Activated CD4-positive, alpha-beta T cell treated with anti-CD3 and anti-CD28 coated beads, Interleukin-2, amount 50 U/mL, for 16 hours (primary cell): ENCODE measurements around the gene IQCH.
"Not testable (repeated sequence)": the region's sequence is repeated elsewhere in the genome, so short reads cannot be mapped to it uniquely, and the experiment has no call there.

ENCODE experiments used
- DNase-seq: peaks from one replicate; pipeline ENCODE4 v3.0.0-alpha.2; 2020

The IQCH gene

GRCh38 chr15:67254238-67255175 lies at the start of gene IQCH, which contains the start of gene AAGAB:
TSS of gene IQCH (plus strand) at chr15:67254786. CDS start at chr15:67254897, 111 bp downstream.
TSS of gene AAGAB (minus strand) at chr15:67254661. CDS start at chr15:67254631, 30 bp downstream.
- peak; percentile 99 for DNase-seq

- no peak for DNase-seq
These were observed 46.9 kb upstream of the IQCH start for GRCh38 chr15:67207555-67208207.

GRCh38 chr15:67208396-67208795 lies 46.2 kb upstream of the IQCH start:
- DNase-seq = no peak

GRCh38 chr15:67210555-67211168 lies 43.9 kb upstream of the IQCH start:
- DNase-seq = no peak

- DNase-seq = no peak
These were observed 41.8 kb upstream of the IQCH start for GRCh38 chr15:67212684-67213367.

GRCh38 chr15:67215102-67215501 lies 39.5 kb upstream of the IQCH start:
- no peak for DNase-seq

- no peak for DNase-seq
These were observed 37.7 kb upstream of the IQCH start for GRCh38 chr15:67216859-67217258.

GRCh38 chr15:67218428-67218827 lies 36.2 kb upstream of the IQCH start:
- peak; percentile 23 for DNase-seq

GRCh38 chr15:67219288-67219687 lies 35.3 kb upstream of the IQCH start:
- DNase-seq = no peak

GRCh38 chr15:67224889-67225288 lies 29.7 kb upstream of the IQCH start:
- DNase-seq = no peak

GRCh38 chr15:67225336-67225735 lies 29.2 kb upstream of the IQCH start:
- DNase-seq = no peak

GRCh38 chr15:67227431-67227830 lies 27.2 kb upstream of the IQCH start:
- DNase-seq = no peak

GRCh38 chr15:67227846-67228245 lies 26.7 kb upstream of the IQCH start:
- DNase-seq = no peak

GRCh38 chr15:67228286-67228685 lies 26.3 kb upstream of the IQCH start:
- DNase-seq = no peak

GRCh38 chr15:67230504-67230903 lies 24.1 kb upstream of the IQCH start:
- DNase-seq = no peak

- no peak for DNase-seq
These were observed 22.0 kb upstream of the IQCH start for GRCh38 chr15:67232591-67232990.

- DNase-seq = peak; percentile 50
These were observed 14.1 kb upstream of the IQCH start for GRCh38 chr15:67240235-67241131.

- peak; percentile 90 for DNase-seq
These were observed 13.3 kb upstream of the IQCH start for GRCh38 chr15:67241132-67241855.

- no peak for DNase-seq
These were observed 11.9 kb upstream of the IQCH start for GRCh38 chr15:67242708-67243111.

GRCh38 chr15:67244971-67245478 lies 9.6 kb upstream of the IQCH start:
- DNase-seq = no peak

- not testable (repeated sequence) for DNase-seq
These were observed 8.0 kb upstream of the IQCH start for GRCh38 chr15:67246606-67247005.
